H1 (cell line): Measurements from ENCODE around the gene HMGB1. TPM values are rescaled to one million over a fixed set of nuclear protein-coding genes. Genes with fewer than 3 reads are reported as not detected.

ENCODE experiments used
- CTCF ChIA-PET: fragments of 300-600 bp; sonication (Branson Sonifier 250); formaldehyde crosslinking; loops from one replicate; lab custom pipeline; 2021; ENCODE audit not compliant: partially characterized antibody; lab: Charles Lee
- POLR2A ChIA-PET: fragments of 300-600 bp; sonication (Branson Sonifier 250); formaldehyde crosslinking; loops from one replicate; lab custom pipeline; 2021; ENCODE audit warnings: inconsistent platforms; ENCODE audit not compliant: partially characterized antibody; lab: Charles Lee
- DNase-seq, 2 experiments: peaks; one replicate each; pipeline versions ENCODE4 v3.0.0 to v3.0.0-alpha.2; 2010 to 2022; ENCODE audit warnings: low spot score in 2 of 2, low read depth in 1 of 2, mixed read lengths in 1 of 2
- FAIRE-seq: peaks from 2 replicates; lab custom pipeline; 2011; peaks lifted over from hg19 to GRCh38; lab: Jason Lieb, UNC
- H2AFZ ChIP-seq: 2 replicates; pipeline ENCODE4 v1.8.1; 2012; ENCODE audit warnings: low read length, inconsistent platforms
- H2AK5ac ChIP-seq: 2 replicates; pipeline ENCODE4 v1.6.1; 2013; ENCODE audit warnings: low read depth, low read length
- H2BK120ac ChIP-seq: replicated peaks from 2 replicates; pipeline ENCODE3; 2013; ENCODE audit warnings: low read depth, low read length, inconsistent platforms
- H2BK12ac ChIP-seq: 2 replicates; pipeline ENCODE4 v1.6.1; 2013; ENCODE audit warnings: low read depth, low read length
- H2BK15ac ChIP-seq: 2 replicates; pipeline ENCODE4 v1.6.1; 2013; ENCODE audit warnings: low read length
- H2BK20ac ChIP-seq: 2 replicates; pipeline ENCODE4 v1.6.1; 2013; ENCODE audit warnings: low read length
- H2BK5ac ChIP-seq: 2 replicates; pipeline ENCODE4 v1.6.1; 2013; ENCODE audit warnings: low read depth, low read length
- H3K14ac ChIP-seq: 2 replicates; pipeline ENCODE4 v1.6.1; 2013; ENCODE audit warnings: inconsistent platforms; ENCODE audit not compliant: insufficient read length
- H3K18ac ChIP-seq: 2 replicates; pipeline ENCODE4 v1.6.1; 2013; ENCODE audit warnings: low read length; ENCODE audit errors: extremely low read depth
- H3K23ac ChIP-seq: 2 replicates; pipeline ENCODE4 v1.6.1; 2013; ENCODE audit warnings: inconsistent platforms; ENCODE audit not compliant: insufficient read length
- H3K23me2 ChIP-seq: 2 replicates; pipeline ENCODE4 v1.6.1; 2013; ENCODE audit warnings: low read depth, low read length
- H3K27ac ChIP-seq: 2 replicates; pipeline ENCODE4 v1.6.1; 2011; ENCODE audit warnings: low read depth, low read length, inconsistent platforms
- H3K27me3 ChIP-seq, 4 experiments: replicated peaks in 1 of 4; 1 replicate in 1 of 4; 2 replicates in 3 of 4; pipeline versions ENCODE4 v1.6.1 to v1.8.1; 2011 to 2013; ENCODE audit warnings: low read length in 3 of 4, mild to moderate bottlenecking in 3 of 4, inconsistent platforms in 2 of 4, mixed read lengths in 2 of 4, moderate library complexity in 1 of 4; ENCODE audit not compliant: control insufficient read depth in 3 of 4, insufficient read depth in 3 of 4; ENCODE audit errors: extremely low read depth in 1 of 4
- H3K36me3 ChIP-seq, 4 experiments: 2 replicates each; pipeline versions ENCODE4 v1.6.1 to v1.8.1; 2011 to 2013; ENCODE audit warnings: mild to moderate bottlenecking in 4 of 4, low read length in 3 of 4, moderate library complexity in 2 of 4, control low read depth in 1 of 4, inconsistent platforms in 1 of 4; ENCODE audit not compliant: insufficient read depth in 4 of 4, control insufficient read depth in 2 of 4
- H3K4ac ChIP-seq: replicated peaks from 2 replicates; pipeline ENCODE3; 2013; ENCODE audit warnings: low read length, low read depth, mixed read lengths, inconsistent platforms; ENCODE audit not compliant: insufficient read length
- H3K4me1 ChIP-seq, 4 experiments: replicated peaks in 1 of 4; 1 replicate in 1 of 4; 2 replicates in 3 of 4; pipeline versions ENCODE4 v1.6.1 to v1.8.1; 2011 to 2013; ENCODE audit warnings: low read length in 3 of 4, inconsistent platforms in 2 of 4, mixed read lengths in 1 of 4; ENCODE audit not compliant: insufficient read depth in 4 of 4, control insufficient read depth in 3 of 4
- H3K4me2 ChIP-seq, 2 experiments: 2 replicates each; pipeline versions ENCODE4 v1.6.1 to v1.8.1; 2011 to 2013; ENCODE audit warnings: low read depth in 2 of 2, low read length in 2 of 2, control low read depth in 1 of 2, inconsistent platforms in 1 of 2, mild to moderate bottlenecking in 1 of 2; ENCODE audit not compliant: insufficient read depth in 1 of 2
- H3K4me3 ChIP-seq, 4 experiments: fragments of 200-600, 300-600 bp in 1 of 4; sonication (generic), shearing (Covaris generic), sonication (Bioruptor Twin) in 1 of 4; 2 replicates each; pipeline versions ENCODE4 v1.5.1 to v1.8.1; 2011 to 2016; ENCODE audit warnings: low read length in 4 of 4, low read depth in 3 of 4, control low read depth in 2 of 4, inconsistent platforms in 2 of 4, mild to moderate bottlenecking in 2 of 4, mixed read lengths in 1 of 4, moderate library complexity in 1 of 4; ENCODE audit not compliant: insufficient read depth in 2 of 4; ENCODE audit errors: extremely low read depth in 1 of 4
- H3K56ac ChIP-seq: replicated peaks from 2 replicates; pipeline ENCODE3; 2013; ENCODE audit warnings: low read depth, mild to moderate bottlenecking, mixed read lengths, low read length, inconsistent platforms; ENCODE audit not compliant: insufficient read length
- H3K79me1 ChIP-seq: 2 replicates; pipeline ENCODE4 v1.6.1; 2013; ENCODE audit warnings: low read depth, low read length, control low read depth
- H3K79me2 ChIP-seq, 2 experiments: 2 replicates each; pipeline versions ENCODE4 v1.6.1 to v1.8.1; 2012 to 2013; ENCODE audit warnings: low read length in 2 of 2, mild to moderate bottlenecking in 2 of 2, inconsistent platforms in 1 of 2; ENCODE audit not compliant: insufficient read depth in 2 of 2, control insufficient read depth in 1 of 2
- H3K9ac ChIP-seq, 4 experiments: replicated peaks in 1 of 4; 1 replicate in 1 of 4; 2 replicates in 3 of 4; pipeline versions ENCODE4 v1.6.1 to v1.8.1; 2011 to 2013; ENCODE audit warnings: low read depth in 3 of 4, low read length in 3 of 4, control low read depth in 2 of 4, mild to moderate bottlenecking in 2 of 4, moderate library complexity in 2 of 4, inconsistent platforms in 1 of 4; ENCODE audit errors: extremely low read depth in 1 of 4
- H3K9me3 ChIP-seq, 2 experiments: 2 replicates each; pipeline versions ENCODE4 v1.6.1 to v1.8.1; 2012 to 2013; ENCODE audit warnings: mild to moderate bottlenecking in 2 of 2, moderate library complexity in 2 of 2, control low read depth in 1 of 2, inconsistent platforms in 1 of 2, low read depth in 1 of 2, low read length in 1 of 2, mixed read lengths in 1 of 2; ENCODE audit not compliant: insufficient read depth in 2 of 2
- H4K20me1 ChIP-seq, 2 experiments: replicated peaks in 1 of 2; 2 replicates each; pipeline versions ENCODE3 to v1.8.1; 2011 to 2013; ENCODE audit warnings: inconsistent platforms in 2 of 2, low read length in 2 of 2, mild to moderate bottlenecking in 1 of 2; ENCODE audit not compliant: insufficient read depth in 2 of 2, control insufficient read depth in 1 of 2
- H4K5ac ChIP-seq: 2 replicates; pipeline ENCODE4 v1.6.1; 2013; ENCODE audit warnings: low read length, low read depth, mixed read lengths, inconsistent platforms; ENCODE audit not compliant: insufficient read length
- H4K8ac ChIP-seq: 2 replicates; pipeline ENCODE4 v1.8.0; 2013; ENCODE audit warnings: mild to moderate bottlenecking, moderate library complexity, low read length, inconsistent platforms; ENCODE audit not compliant: insufficient read depth; ENCODE audit errors: extremely low read depth
- H4K91ac ChIP-seq: replicated peaks from 2 replicates; pipeline ENCODE3; 2013; ENCODE audit warnings: low read length, mixed read lengths, inconsistent platforms; ENCODE audit not compliant: insufficient read length
- CHD2 ChIP-seq: IDR thresholded peaks from 2 replicates; pipeline ENCODE4 v1.6.1; 2012; ENCODE audit warnings: low read length, improper control_type of control experiment
- EP300 ChIP-seq, 2 experiments: IDR thresholded peaks; 1 replicate in 1 of 2; 2 replicates in 1 of 2; pipeline ENCODE4 v1.6.1; 2011 to 2012; ENCODE audit warnings: low read depth in 2 of 2, low read length in 2 of 2, mild to moderate bottlenecking in 2 of 2, borderline replicate concordance in 1 of 2, inconsistent platforms in 1 of 2, moderate library complexity in 1 of 2
- KDM1A ChIP-seq: fragments of 200-600, 300-600 bp; sonication (generic); IDR thresholded peaks from 2 replicates; pipeline ENCODE4 v1.7.1; 2016; ENCODE audit warnings: mild to moderate bottlenecking, low read length, borderline replicate concordance
- PHF8 ChIP-seq: fragments of 200-600 bp; sonication (generic); conservative IDR thresholded peaks from 2 replicates; pipeline ENCODE4 v1.7.1; 2012; ENCODE audit warnings: low read depth, mild to moderate bottlenecking, inconsistent platforms, low read length, moderate library complexity
- RXRA ChIP-seq: IDR thresholded peaks from 2 replicates; pipeline ENCODE4 v1.6.1; 2011; ENCODE audit warnings: low read depth, mild to moderate bottlenecking, low read length, moderate library complexity; ENCODE audit not compliant: insufficient read depth
- SP1 ChIP-seq: IDR thresholded peaks from 2 replicates; pipeline ENCODE4 v1.6.1; 2011; ENCODE audit warnings: low read depth, low read length
- SP4 ChIP-seq: IDR thresholded peaks from 2 replicates; pipeline ENCODE4 v1.6.1; 2012; ENCODE audit warnings: low read length, inconsistent platforms
- TCF12 ChIP-seq: IDR thresholded peaks from 2 replicates; pipeline ENCODE4 v1.6.1; 2011; ENCODE audit warnings: low read depth, mild to moderate bottlenecking, low read length
- ZNF274 ChIP-seq: IDR thresholded peaks from 2 replicates; pipeline ENCODE4 v1.7.0; 2012; ENCODE audit warnings: low read length, borderline replicate concordance; ENCODE audit errors: extremely low read depth
- WGBS, 2 experiments: shearing (Covaris generic) in 1 of 2; methylation state at CpG; one replicate each; pipeline versions ENCODE4 v1.1.6 to v1.1.7; 2013 to 2015; ENCODE audit warnings: low lambda C conversion rate in 2 of 2, mixed read lengths in 2 of 2, inconsistent platforms in 1 of 2, low coverage in 1 of 2, missing lambda C conversion rate in 1 of 2; ENCODE audit not compliant: insufficient replicate concordance in 2 of 2, insufficient coverage in 1 of 2, insufficient read length in 1 of 2; ENCODE audit errors: extremely low coverage in 1 of 2, missing lambda C conversion rate in 1 of 2; 5-methylcytosine and 5-hydroxymethylcytosine counted together
- polyA plus RNA-seq, 7 experiments: library from polyadenylated mRNA; depleted of rRNA in 3 of 7; stranded (reverse) in 5 of 7; unstranded in 2 of 7; fragments of >200 nt in 5 of 7; fragments of 200-250 nt in 2 of 7; gene quantifications; 1 replicate in 5 of 7; 2 replicates in 1 of 7; 4 replicates in 1 of 7; pipeline versions ENCODE4 v1.2.1 to v1.2.3, GENCODE V29; 2011 to 2013; ENCODE audit warnings: missing spikeins in 2 of 7, mixed read lengths in 2 of 7
- total RNA-seq: library from RNA; stranded (reverse); fragmentation: NEBNext Ultra II Directional; extraction: Animal tissue kit (Norgen Biotek cat#: 25700); gene quantifications from 2 replicates; pipeline ENCODE4 v1.2.1, GENCODE V29; 2021
- TF ChIP-seq, protein P1 (sequence below): IDR thresholded peaks from 2 replicates; pipeline ENCODE4 v1.6.1; 2011; ENCODE audit warnings: low read length, improper control_type of control experiment

Gene HMGB1
- total and polyA plus RNA-seq, 2 of the 8 experiments (the other 6 are each of a cell fraction or from before 2014, with no cell fraction given) = 123 to 776 TPM

GRCh38 chr13:30481241-30481760 is 15.6 kb upstream of the HMGB1 start:
- Histone ChIP-seq H3K9me3 (no peaks in the 10 kb centered on the region), H3K9ac (no peak overlapping the region), H3K18ac (no peak overlapping the region), H2AFZ (no peak overlapping the region), H3K79me1 (no peaks in the 10 kb centered on the region), H3K14ac (no peak overlapping the region), H4K8ac (no peak overlapping the region), H3K23me2 (no peaks in the 10 kb centered on the region), H3K4ac (no peak overlapping the region), H3K23ac (no peak overlapping the region), H3K27me3 (no peaks in the 10 kb centered on the region), H2BK12ac (no peak overlapping the region), H3K36me3 (no peaks in the 10 kb centered on the region), H2BK120ac (no peak overlapping the region), H2BK20ac (no peak overlapping the region), H3K56ac (no peak overlapping the region), H3K4me2 (no peak overlapping the region), H2BK5ac (no peak overlapping the region), H4K91ac (no peak overlapping the region), H3K79me2 (no peaks in the 10 kb centered on the region), H4K5ac (no peak overlapping the region), H2AK5ac (no peak overlapping the region), H3K27ac (no peak overlapping the region), H4K20me1 (no peaks in the 10 kb centered on the region), H2BK15ac (no peak overlapping the region), H3K4me3 (no peak overlapping the region), H3K4me1 (peaks cover 0 to 11% (median 4%) of the 10 kb centered on the region in 4 experiments; a peak in 4 of 7 replicates)
- TF ChIP-seq SP4 = no peak
- no peak for TF ChIP-seq RXRA
- TF ChIP-seq KDM1A = no peak
- TF ChIP-seq PHF8 = no peak
- TF ChIP-seq EP300 (IDR thresholded peaks at IDR 0.05; ENCODE audit: borderline replicate concordance in 1 of 2, low read depth in 2 of 2, low read length in 2 of 2) = no peak
- TF ChIP-seq TCF12 = no peak
- TF ChIP-seq, protein P1, sequence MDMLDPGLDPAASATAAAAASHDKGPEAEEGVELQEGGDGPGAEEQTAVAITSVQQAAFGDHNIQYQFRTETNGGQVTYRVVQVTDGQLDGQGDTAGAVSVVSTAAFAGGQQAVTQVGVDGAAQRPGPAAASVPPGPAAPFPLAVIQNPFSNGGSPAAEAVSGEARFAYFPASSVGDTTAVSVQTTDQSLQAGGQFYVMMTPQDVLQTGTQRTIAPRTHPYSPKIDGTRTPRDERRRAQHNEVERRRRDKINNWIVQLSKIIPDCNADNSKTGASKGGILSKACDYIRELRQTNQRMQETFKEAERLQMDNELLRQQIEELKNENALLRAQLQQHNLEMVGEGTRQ = no peak
- no peak for TF ChIP-seq ZNF274
- no peak for TF ChIP-seq SP1
- no peak for TF ChIP-seq CHD2
- DNase-seq (no peak), FAIRE-seq (no peak)
- ChIA-PET CTCF (interaction anchor here (0.9 to 1.8 kb wide), 2 partner anchors 57 to 349 kb away, joined by 4 to 6 read pairs; no protein-coding TSS in a partner anchor), POLR2A (interaction anchor here (1.4 kb wide), 1 partner anchor 16 kb away, joined by 5 read pairs; the partner anchor contains the start of gene HMGB1)
- WGBS, 2 experiments = 92% methylated on average over 8 of the region's 8 CpGs; no CpG with 5 or more reads in 1 of the 2 experiments
